ENCODE results near the gene PUS7L.
"Not testable (repeated sequence)": the region's sequence is repeated elsewhere in the genome, so short reads cannot be mapped to it uniquely, and the experiment has no call there.

Gene PUS7L

DNA sequence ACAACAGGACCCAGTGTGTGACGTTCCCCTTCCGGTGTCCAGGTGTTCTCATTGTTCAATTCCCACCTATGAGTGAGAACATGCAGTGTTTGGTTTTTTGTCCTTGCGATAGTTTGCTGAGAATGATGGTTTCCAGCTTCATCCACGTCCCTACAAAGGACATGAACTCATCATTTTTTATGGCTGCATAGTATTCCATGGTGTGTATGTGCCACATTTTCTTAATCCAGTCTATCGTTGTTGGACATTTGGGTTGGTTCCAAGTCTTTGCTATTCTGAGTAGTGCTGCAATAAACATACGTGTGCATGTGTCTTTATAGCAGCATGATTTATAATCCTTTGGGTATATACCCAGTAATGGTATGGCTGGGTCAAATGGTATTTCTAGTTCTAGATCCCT, 7.2 kb downstream of the PUS7L start:
- not testable (repeated sequence) for DNase-seq; H3K27ac ChIP-seq (ENCODE audit: insufficient read depth, low read length, poor library complexity, severe bottlenecking); H3K9me3 ChIP-seq (ENCODE audit: control insufficient read depth, low read length); H3K4me3 ChIP-seq (ENCODE audit: insufficient read depth, low read depth, low read length, poor library complexity, severe bottlenecking); H3K27me3 ChIP-seq (replicated peaks; ENCODE audit: control insufficient read depth, insufficient read depth, low read length, poor library complexity, severe bottlenecking); H3K4me1 ChIP-seq (ENCODE audit: control insufficient read depth, insufficient read depth, low read length, poor library complexity, severe bottlenecking); H3K36me3 ChIP-seq (ENCODE audit: control insufficient read depth, insufficient read depth, low read length)

GRCh38 chr12:43750814-43751213, 7.8 kb downstream of the PUS7L start:
- H3K9me3 ChIP-seq (ENCODE audit: control insufficient read depth, low read length): no peaks in the 10 kb centered on the region
- no peak for DNase-seq
- H3K4me3 ChIP-seq (ENCODE audit: insufficient read depth, low read depth, low read length, poor library complexity, severe bottlenecking): no peak overlapping the region
- H3K27me3 ChIP-seq (replicated peaks; ENCODE audit: control insufficient read depth, insufficient read depth, low read length, poor library complexity, severe bottlenecking): no peaks in the 10 kb centered on the region
- peaks cover 4% of the 10 kb centered on the region for H3K36me3 ChIP-seq (ENCODE audit: control insufficient read depth, insufficient read depth, low read length)
- H3K27ac ChIP-seq (ENCODE audit: insufficient read depth, low read length, poor library complexity, severe bottlenecking): no peak overlapping the region
- no peaks in the 10 kb centered on the region for H3K4me1 ChIP-seq (ENCODE audit: control insufficient read depth, insufficient read depth, low read length, poor library complexity, severe bottlenecking)

- Histone ChIP-seq H3K9me3 (ENCODE audit: control insufficient read depth, low read length) (no peaks in the 10 kb centered on the region), H3K4me3 (ENCODE audit: insufficient read depth, low read depth, low read length, poor library complexity, severe bottlenecking) (no peak overlapping the region), H3K36me3 (ENCODE audit: control insufficient read depth, insufficient read depth, low read length) (peaks cover 4% of the 10 kb centered on the region), H3K27me3 (replicated peaks; ENCODE audit: control insufficient read depth, insufficient read depth, low read length, poor library complexity, severe bottlenecking) (no peaks in the 10 kb centered on the region), H3K27ac (ENCODE audit: insufficient read depth, low read length, poor library complexity, severe bottlenecking) (no peak overlapping the region), H3K4me1 (ENCODE audit: control insufficient read depth, insufficient read depth, low read length, poor library complexity, severe bottlenecking) (no peaks in the 10 kb centered on the region)
- DNase-seq: no peak
Observed at GRCh38 chr12:43749016-43749415, 9.6 kb downstream of the PUS7L start.

- H3K36me3 ChIP-seq (ENCODE audit: control insufficient read depth, insufficient read depth, low read length): peaks cover 18% of the 10 kb centered on the region
- no peak overlapping the region for H3K4me3 ChIP-seq (ENCODE audit: insufficient read depth, low read depth, low read length, poor library complexity, severe bottlenecking)
- no peaks in the 10 kb centered on the region for H3K9me3 ChIP-seq (ENCODE audit: control insufficient read depth, low read length)
- H3K4me1 ChIP-seq (ENCODE audit: control insufficient read depth, insufficient read depth, low read length, poor library complexity, severe bottlenecking): no peaks in the 10 kb centered on the region
- H3K27me3 ChIP-seq (replicated peaks; ENCODE audit: control insufficient read depth, insufficient read depth, low read length, poor library complexity, severe bottlenecking): no peaks in the 10 kb centered on the region
- DNase-seq: no peak
- H3K27ac ChIP-seq (ENCODE audit: insufficient read depth, low read length, poor library complexity, severe bottlenecking): no peak overlapping the region
Observed at GRCh38 chr12:43744826-43745225, 13.8 kb downstream of the PUS7L start.

DNA sequence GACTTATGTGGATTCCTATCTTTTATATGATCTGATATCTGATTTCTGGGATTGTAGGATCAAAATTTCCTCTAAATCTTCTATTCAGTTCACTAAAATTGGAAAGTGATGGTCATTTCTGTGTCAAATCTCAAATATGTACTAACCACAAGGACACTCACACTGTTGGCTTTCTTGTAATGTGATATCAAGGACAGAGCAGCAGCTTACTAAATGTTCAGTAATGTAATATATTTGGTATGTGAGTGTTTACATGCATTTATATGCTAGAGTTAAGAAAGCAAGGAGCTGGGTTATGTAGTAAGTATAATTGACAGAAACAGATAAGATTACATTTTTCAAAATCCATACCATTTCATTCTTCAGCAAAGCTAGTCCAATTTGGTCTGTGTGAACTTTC, 16.5 kb downstream of the PUS7L start:
- Histone ChIP-seq H3K27ac (ENCODE audit: insufficient read depth, low read length, poor library complexity, severe bottlenecking) (no peak overlapping the region), H3K4me1 (ENCODE audit: control insufficient read depth, insufficient read depth, low read length, poor library complexity, severe bottlenecking) (no peaks in the 10 kb centered on the region), H3K27me3 (replicated peaks; ENCODE audit: control insufficient read depth, insufficient read depth, low read length, poor library complexity, severe bottlenecking) (no peaks in the 10 kb centered on the region), H3K4me3 (ENCODE audit: insufficient read depth, low read depth, low read length, poor library complexity, severe bottlenecking) (no peak overlapping the region), H3K9me3 (ENCODE audit: control insufficient read depth, low read length) (no peaks in the 10 kb centered on the region), H3K36me3 (ENCODE audit: control insufficient read depth, insufficient read depth, low read length) (peaks cover 24% of the 10 kb centered on the region)
- DNase-seq: no peak

DNA sequence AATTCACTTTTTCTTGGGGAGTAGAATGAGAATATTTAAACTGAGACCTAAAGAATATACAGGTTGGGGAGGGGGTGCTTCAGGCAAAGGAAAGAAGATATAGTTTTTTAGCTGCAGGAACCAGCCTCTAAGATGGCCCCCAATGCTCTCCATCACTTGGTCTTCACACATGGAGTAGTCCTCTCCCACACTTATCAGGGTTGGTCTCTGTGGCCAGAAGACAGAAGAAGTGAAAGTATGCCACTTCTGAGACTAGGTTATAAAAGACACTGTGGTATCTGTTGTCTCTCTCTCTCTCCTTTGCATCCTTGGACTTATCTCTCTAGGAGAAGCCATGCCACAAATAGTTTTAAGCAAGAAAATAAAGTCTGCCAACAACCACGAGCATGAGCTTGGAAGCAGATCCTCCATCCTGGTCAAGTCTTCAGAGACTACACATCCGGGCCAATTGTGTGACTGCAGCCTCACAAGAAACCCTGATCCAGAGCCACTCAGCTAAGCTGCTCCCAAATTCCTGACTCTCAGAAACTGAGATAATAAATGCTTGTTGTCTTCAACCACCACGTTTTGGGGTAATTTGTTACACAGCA, 18.0 kb downstream of the PUS7L start:
- no peaks in the 10 kb centered on the region for H3K4me1 ChIP-seq (ENCODE audit: control insufficient read depth, insufficient read depth, low read length, poor library complexity, severe bottlenecking)
- no peak overlapping the region for H3K27ac ChIP-seq (ENCODE audit: insufficient read depth, low read length, poor library complexity, severe bottlenecking)
- H3K9me3 ChIP-seq (ENCODE audit: control insufficient read depth, low read length): no peaks in the 10 kb centered on the region
- H3K36me3 ChIP-seq (ENCODE audit: control insufficient read depth, insufficient read depth, low read length): peaks cover 23% of the 10 kb centered on the region
- no peak for DNase-seq
- H3K27me3 ChIP-seq (replicated peaks; ENCODE audit: control insufficient read depth, insufficient read depth, low read length, poor library complexity, severe bottlenecking): no peaks in the 10 kb centered on the region
- H3K4me3 ChIP-seq (ENCODE audit: insufficient read depth, low read depth, low read length, poor library complexity, severe bottlenecking): no peak overlapping the region

GRCh38 chr12:43737646-43738045, 20.9 kb downstream of the PUS7L start:
- H3K27me3 ChIP-seq (replicated peaks; ENCODE audit: control insufficient read depth, insufficient read depth, low read length, poor library complexity, severe bottlenecking): no peaks in the 10 kb centered on the region
- DNase-seq: no peak
- H3K36me3 ChIP-seq (ENCODE audit: control insufficient read depth, insufficient read depth, low read length): peaks cover 25% of the 10 kb centered on the region
- H3K9me3 ChIP-seq (ENCODE audit: control insufficient read depth, low read length): no peaks in the 10 kb centered on the region
- H3K4me3 ChIP-seq (ENCODE audit: insufficient read depth, low read depth, low read length, poor library complexity, severe bottlenecking): no peak overlapping the region
- H3K27ac ChIP-seq (ENCODE audit: insufficient read depth, low read length, poor library complexity, severe bottlenecking): no peak overlapping the region
- H3K4me1 ChIP-seq (ENCODE audit: control insufficient read depth, insufficient read depth, low read length, poor library complexity, severe bottlenecking): no peaks in the 10 kb centered on the region

GRCh38 chr12:43736927-43737440, 21.6 kb downstream of the PUS7L start:
- no peak for DNase-seq
- Histone ChIP-seq H3K27ac (ENCODE audit: insufficient read depth, low read length, poor library complexity, severe bottlenecking) (no peak overlapping the region), H3K4me1 (ENCODE audit: control insufficient read depth, insufficient read depth, low read length, poor library complexity, severe bottlenecking) (no peaks in the 10 kb centered on the region), H3K36me3 (ENCODE audit: control insufficient read depth, insufficient read depth, low read length) (peaks cover 20% of the 10 kb centered on the region), H3K9me3 (ENCODE audit: control insufficient read depth, low read length) (no peaks in the 10 kb centered on the region), H3K27me3 (replicated peaks; ENCODE audit: control insufficient read depth, insufficient read depth, low read length, poor library complexity, severe bottlenecking) (no peaks in the 10 kb centered on the region), H3K4me3 (ENCODE audit: insufficient read depth, low read depth, low read length, poor library complexity, severe bottlenecking) (no peak overlapping the region)

DNA sequence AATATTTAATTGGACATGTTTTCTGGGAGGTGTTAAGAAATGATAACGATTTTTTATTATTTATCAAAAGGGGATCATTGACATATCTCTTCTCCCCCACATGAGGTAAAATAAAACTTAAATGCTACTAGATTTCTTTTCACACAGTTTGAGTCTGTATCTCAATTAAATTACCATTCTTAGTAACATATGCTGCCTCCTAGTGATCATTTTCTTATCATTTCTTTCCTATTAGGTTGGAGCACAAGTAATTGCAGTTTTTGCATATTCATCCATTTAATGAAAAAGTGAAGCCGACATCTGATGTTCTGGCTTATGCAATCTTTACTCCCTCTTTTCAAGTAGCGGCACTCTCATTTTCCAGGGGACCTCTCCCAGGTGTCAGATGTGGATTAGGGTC, 24.9 kb downstream of the PUS7L start:
- no peak for DNase-seq
- Histone ChIP-seq H3K4me3 (ENCODE audit: insufficient read depth, low read depth, low read length, poor library complexity, severe bottlenecking) (no peak overlapping the region), H3K27me3 (replicated peaks; ENCODE audit: control insufficient read depth, insufficient read depth, low read length, poor library complexity, severe bottlenecking) (no peaks in the 10 kb centered on the region), H3K27ac (ENCODE audit: insufficient read depth, low read length, poor library complexity, severe bottlenecking) (no peak overlapping the region), H3K4me1 (ENCODE audit: control insufficient read depth, insufficient read depth, low read length, poor library complexity, severe bottlenecking) (no peaks in the 10 kb centered on the region), H3K36me3 (ENCODE audit: control insufficient read depth, insufficient read depth, low read length) (peaks cover 11% of the 10 kb centered on the region), H3K9me3 (ENCODE audit: control insufficient read depth, low read length) (no peaks in the 10 kb centered on the region)

GRCh38 chr12:43730283-43730682, 28.3 kb downstream of the PUS7L start:
- DNase-seq: no peak
- H3K36me3 ChIP-seq (ENCODE audit: control insufficient read depth, insufficient read depth, low read length): peaks cover 5% of the 10 kb centered on the region

More at GRCh38 chr12:43730283-43730682, 28.3 kb downstream of the PUS7L start:
- Histone ChIP-seq H3K4me3 (ENCODE audit: insufficient read depth, low read depth, low read length, poor library complexity, severe bottlenecking) (no peak overlapping the region), H3K27me3 (replicated peaks; ENCODE audit: control insufficient read depth, insufficient read depth, low read length, poor library complexity, severe bottlenecking) (no peaks in the 10 kb centered on the region), H3K27ac (ENCODE audit: insufficient read depth, low read length, poor library complexity, severe bottlenecking) (no peak overlapping the region), H3K9me3 (ENCODE audit: control insufficient read depth, low read length) (no peaks in the 10 kb centered on the region), H3K4me1 (ENCODE audit: control insufficient read depth, insufficient read depth, low read length, poor library complexity, severe bottlenecking) (no peaks in the 10 kb centered on the region)

All from effector memory CD4-positive, alpha-beta T cell (primary cell).